ENCODE results near the gene FAXDC2.

FAXDC2 gene

DNA sequence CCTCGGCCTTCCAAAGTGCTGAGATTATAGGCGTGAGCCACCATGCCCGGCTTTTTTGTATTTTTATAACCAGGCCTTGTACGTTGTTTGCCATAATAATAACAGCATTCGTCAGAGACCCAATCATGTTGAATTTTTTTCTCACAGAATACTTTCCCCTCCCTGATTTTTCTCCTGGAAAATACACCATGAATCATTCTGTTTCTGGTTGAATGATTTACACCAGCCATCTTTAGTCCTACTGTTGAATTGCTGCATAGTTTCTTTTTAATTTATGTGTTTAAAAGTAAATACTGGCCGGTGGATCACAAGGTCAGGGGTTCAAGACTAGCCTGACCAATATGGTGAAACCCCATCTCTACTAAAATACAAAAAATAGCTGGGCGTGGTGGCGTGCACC is 11.5 kb upstream of the FAXDC2 start (continued):
- TF ChIP-seq PRDM6 (tag by site-specific recombination; IDR thresholded peaks at IDR 0.05) (no peak), ELK4 (IDR thresholded peaks at IDR 0.05; ENCODE audit: borderline replicate concordance, low read depth, low read length) (no peak), ZNF202 (tag by site-specific recombination; IDR thresholded peaks at IDR 0.05; ENCODE audit: borderline replicate concordance) (no peak), ZBTB20 (tag by site-specific recombination; IDR thresholded peaks at IDR 0.05) (no peak), GLIS2 (tag by site-specific recombination; IDR thresholded peaks at IDR 0.05) (no peak)

GRCh38 chr5:154860765-154861164 is 10.4 kb upstream of the FAXDC2 start:
- Histone ChIP-seq H3K27ac (ENCODE audit: extremely low read depth, low read depth, low read length) (no peak overlapping the region), H3K9me3 (ENCODE audit: control insufficient read depth, insufficient read depth, low read depth, low read length) (no peaks in the 10 kb centered on the region), H3K36me3 (ENCODE audit: control insufficient read depth in 2 of 2, insufficient read depth in 1 of 2, low read length in 2 of 2) (peaks cover 18 to 32% of the 10 kb centered on the region in 2 experiments), H3K4me1 (ENCODE audit: control insufficient read depth, insufficient read depth, low read length) (0 out of 2 replicates have a peak, but pooled peaks cover 3% of the 10 kb centered on the region), H3K4me3 (ENCODE audit: low read depth, low read length) (no peak overlapping the region)
- POLR2A ChIA-PET, result interaction anchor here (0.6 to 1.8 kb wide), 2 partner anchors 9 to 220 kb away, joined by 3 to 6 read pairs; no protein-coding TSS in a partner anchor
- CTCF ChIA-PET, result no interaction called here
- TF ChIP-seq ZNF280D (tag by site-specific recombination; IDR thresholded peaks at IDR 0.05), result no peak
- TF ChIP-seq ZNF645 (tag by site-specific recombination; IDR thresholded peaks at IDR 0.05), result no peak
- TF ChIP-seq ZBTB21 (tag by site-specific recombination; IDR thresholded peaks at IDR 0.05), result no peak
- no peak for TF ChIP-seq KLF10 (tag by site-specific recombination; IDR thresholded peaks at IDR 0.05)
- TF ChIP-seq ZNF596 (tag by site-specific recombination; IDR thresholded peaks at IDR 0.05), result no peak
- TF ChIP-seq GFI1B (tag by site-specific recombination; IDR thresholded peaks at IDR 0.05), result no peak
- TF ChIP-seq ZBTB44 (tag by site-specific recombination; IDR thresholded peaks at IDR 0.05), result no peak
- no peak for TF ChIP-seq ZNF639 (tag by site-specific recombination; IDR thresholded peaks at IDR 0.05)

Data from HEK293 (cell line).